Lung (tissue), 12 donors: ENCODE data around the gene FEZ2. TPM values are rescaled to one million over a fixed set of nuclear protein-coding genes. Genes with fewer than 3 reads are reported as not detected.

Experiments
- ATAC-seq: fragments of 200-7000 bp; cut with Tn5 transposase; one replicate; pipeline ENCODE4 v1.9.1; 2020; ENCODE audit warnings: moderate number of reproducible peaks; ENCODE audit not compliant: insufficient read depth, low FRiP score
- DNase-seq, 3 donors: peaks; one replicate each; pipeline ENCODE4 v3.0.0-alpha.2; 2013 to 2017
- H3K27ac ChIP-seq, 2 donors: one replicate each; pipeline ENCODE4 v1.5.1; 2013; ENCODE audit warnings: mild to moderate bottlenecking in 2 of 2, moderate library complexity in 2 of 2, control low read depth in 1 of 2, inconsistent platforms in 1 of 2, low read depth in 1 of 2, low read length in 1 of 2
- H3K27me3 ChIP-seq, 3 donors: one replicate each; pipeline ENCODE4 v1.5.1; 2013; ENCODE audit warnings: low read length in 2 of 3; ENCODE audit not compliant: control insufficient read depth in 3 of 3, insufficient read depth in 3 of 3
- H3K36me3 ChIP-seq, 4 donors: one replicate each; pipeline ENCODE4 v1.5.1; 2013; ENCODE audit warnings: low read length in 4 of 4, mild to moderate bottlenecking in 1 of 4, moderate library complexity in 1 of 4; ENCODE audit not compliant: control insufficient read depth in 4 of 4, insufficient read depth in 4 of 4
- H3K4me1 ChIP-seq, 5 donors: one replicate each; pipeline ENCODE4 v1.5.1; 2013; ENCODE audit warnings: low read length in 5 of 5, mild to moderate bottlenecking in 2 of 5, moderate library complexity in 1 of 5; ENCODE audit not compliant: control insufficient read depth in 5 of 5, insufficient read depth in 5 of 5
- H3K4me3 ChIP-seq: one replicate; pipeline ENCODE4 v1.5.1; 2013; ENCODE audit warnings: mild to moderate bottlenecking, control low read depth, moderate library complexity
- H3K9ac ChIP-seq, 2 donors: one replicate each; pipeline ENCODE4 v1.5.1; 2013; ENCODE audit warnings: low read length in 2 of 2, control low read depth in 1 of 2; ENCODE audit not compliant: insufficient read depth in 1 of 2
- H3K9me3 ChIP-seq, 4 donors: one replicate each; pipeline ENCODE4 v1.5.1; 2013; ENCODE audit warnings: low read length in 3 of 4, mild to moderate bottlenecking in 1 of 4, moderate library complexity in 1 of 4; ENCODE audit not compliant: control insufficient read depth in 4 of 4, insufficient read depth in 3 of 4
- WGBS, 2 donors: extraction: QIAGEN DNeasy Blood & Tissue Kit; methylation state at CpG; one replicate each; pipeline ENCODE4 v1.1.7; 2013; 5-methylcytosine and 5-hydroxymethylcytosine counted together
- polyA plus RNA-seq, 2 donors: library from polyadenylated mRNA; stranded (reverse); fragments of 200-250 nt; gene quantifications; one replicate each; pipeline ENCODE4 v1.2.1, GENCODE V29; 2013
- total RNA-seq, 2 donors: library from RNA; depleted of rRNA in 1 of 2; stranded (reverse); fragments of >200 nt in 1 of 2; gene quantifications; one replicate each; pipeline ENCODE4 v1.2.1, GENCODE V29; 2014 to 2021
- TF ChIP-seq, protein P1 (sequence below): IDR thresholded peaks from 2 replicates; pipeline ENCODE4 v1.5.1; 2012; ENCODE audit warnings: mild to moderate bottlenecking; ENCODE audit errors: control extremely low read depth, extremely low read depth
- donor health status: control.
- donor health status: control.
- donor health status: Bipolar disorder and iron deficiency.
- donor health status: healthy.
- donor health status: DM: yes; HTN: yes; CAD: no.

Gene FEZ2
- total and polyA plus RNA-seq, 4 donors: 17.6 to 62.9 (median 31.5) TPM

GRCh38 chr2:36572054-36572718 is 25.8 kb downstream of the FEZ2 start:
- H3K4me1 ChIP-seq: peaks cover 0 to 5% (median 0%) of the 10 kb centered on the region in 5 donors
- ATAC-seq (no peak), DNase-seq (no peak)
- H3K36me3 ChIP-seq: peaks cover 5 to 12% (median 7%) of the 10 kb centered on the region in 4 donors
- TF ChIP-seq, protein P1, sequence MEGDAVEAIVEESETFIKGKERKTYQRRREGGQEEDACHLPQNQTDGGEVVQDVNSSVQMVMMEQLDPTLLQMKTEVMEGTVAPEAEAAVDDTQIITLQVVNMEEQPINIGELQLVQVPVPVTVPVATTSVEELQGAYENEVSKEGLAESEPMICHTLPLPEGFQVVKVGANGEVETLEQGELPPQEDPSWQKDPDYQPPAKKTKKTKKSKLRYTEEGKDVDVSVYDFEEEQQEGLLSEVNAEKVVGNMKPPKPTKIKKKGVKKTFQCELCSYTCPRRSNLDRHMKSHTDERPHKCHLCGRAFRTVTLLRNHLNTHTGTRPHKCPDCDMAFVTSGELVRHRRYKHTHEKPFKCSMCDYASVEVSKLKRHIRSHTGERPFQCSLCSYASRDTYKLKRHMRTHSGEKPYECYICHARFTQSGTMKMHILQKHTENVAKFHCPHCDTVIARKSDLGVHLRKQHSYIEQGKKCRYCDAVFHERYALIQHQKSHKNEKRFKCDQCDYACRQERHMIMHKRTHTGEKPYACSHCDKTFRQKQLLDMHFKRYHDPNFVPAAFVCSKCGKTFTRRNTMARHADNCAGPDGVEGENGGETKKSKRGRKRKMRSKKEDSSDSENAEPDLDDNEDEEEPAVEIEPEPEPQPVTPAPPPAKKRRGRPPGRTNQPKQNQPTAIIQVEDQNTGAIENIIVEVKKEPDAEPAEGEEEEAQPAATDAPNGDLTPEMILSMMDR: no peak
- 75 to 98% methylated on average over 3 of the region's 3 CpGs for WGBS, 2 donors
- no peak overlapping the region for H3K4me3 ChIP-seq
- H3K9ac ChIP-seq: no peak overlapping the region
- no peaks in the 10 kb centered on the region for H3K27me3 ChIP-seq
- H3K9me3 ChIP-seq: no peaks in the 10 kb centered on the region
- no peak overlapping the region for H3K27ac ChIP-seq

DNA sequence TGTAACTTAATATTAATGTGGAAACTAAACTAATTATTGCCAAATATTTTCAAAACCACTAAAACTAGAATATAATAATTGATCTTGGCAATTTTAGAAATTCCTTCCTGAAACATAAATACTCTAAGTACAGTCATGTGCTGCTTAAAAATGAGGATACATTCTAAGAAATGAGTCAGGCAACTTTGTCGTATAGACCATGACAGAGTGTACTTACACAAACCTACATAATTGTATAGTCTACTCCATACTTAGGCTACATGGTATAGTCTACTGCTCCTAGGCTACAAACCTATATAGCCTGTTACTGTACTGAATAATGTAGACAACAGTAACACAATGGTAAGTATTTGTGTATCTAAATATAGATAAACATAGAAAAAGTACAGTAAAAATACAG is 27.6 kb downstream of the FEZ2 start:
- no peak overlapping the region for H3K27ac ChIP-seq
- no peak for ATAC-seq
- H3K27me3 ChIP-seq: no peaks in the 10 kb centered on the region
- H3K4me1 ChIP-seq: peaks cover 0 to 5% (median 0%) of the 10 kb centered on the region in 5 donors
- DNase-seq: no peak
- H3K9me3 ChIP-seq: no peaks in the 10 kb centered on the region
- no peak overlapping the region for H3K9ac ChIP-seq
- 90 to 93% methylated on average over 1 of the region's 1 CpG for WGBS, 2 donors
- H3K4me3 ChIP-seq: no peak overlapping the region
- peaks cover 3 to 13% (median 9%) of the 10 kb centered on the region in 4 donors for H3K36me3 ChIP-seq
- TF ChIP-seq, protein P1: no peak

DNA sequence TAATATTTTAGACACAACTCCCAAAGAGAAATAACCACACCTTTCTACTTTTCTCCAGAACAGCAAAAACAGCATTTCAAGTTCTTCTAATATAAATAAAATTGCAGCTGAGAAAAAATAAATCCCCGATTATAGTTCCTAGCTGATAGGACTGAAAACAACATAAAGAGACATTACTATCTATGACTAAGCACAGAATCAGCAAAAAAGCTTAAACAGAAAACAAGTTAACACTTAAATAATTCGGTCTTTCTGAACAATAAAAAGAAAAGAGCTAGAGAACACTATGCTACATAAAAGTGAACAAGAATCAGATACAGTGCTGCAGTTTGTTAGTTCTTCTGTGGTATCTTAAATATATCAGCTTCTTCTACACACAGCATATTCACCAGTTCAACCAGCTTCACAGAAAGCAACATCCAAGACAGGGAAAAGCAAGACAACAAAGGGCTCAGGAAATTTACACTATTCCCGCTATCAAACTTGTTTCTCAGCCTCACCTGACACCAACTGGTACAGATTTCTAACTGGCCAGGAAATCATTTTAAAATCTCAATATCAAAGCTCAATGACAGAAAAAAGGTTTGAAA is 28.6 kb downstream of the FEZ2 start:
- Histone ChIP-seq H3K9ac (no peak overlapping the region), H3K36me3 (peaks cover 3 to 13% (median 7%) of the 10 kb centered on the region in 4 donors), H3K4me3 (no peak overlapping the region), H3K27ac (no peak overlapping the region), H3K9me3 (no peaks in the 10 kb centered on the region), H3K27me3 (no peaks in the 10 kb centered on the region), H3K4me1 (peaks cover 0 to 5% (median 0%) of the 10 kb centered on the region in 5 donors)
- 82 to 94% methylated on average over 3 of the region's 3 CpGs for WGBS, 2 donors
- TF ChIP-seq, protein P1: no peak
- peak; percentile 13 for ATAC-seq
- no peak for DNase-seq
